Esophagus squamous epithelium (tissue), 5 donors: ENCODE measurements around the gene PRPS1L1. TPM values are rescaled to one million over a fixed set of nuclear protein-coding genes. Genes with fewer than 3 reads are reported as not detected.

ENCODE experiments used
- DNase-seq: peaks from one replicate; lab custom pipeline; 2025; lab: John Stamatoyannopoulos, UW
- H3K27ac ChIP-seq, 4 donors: fragments of 200-600 bp; sonication (generic); one replicate each; pipeline ENCODE4 v1.5.1; 2016 to 2019; ENCODE audit warnings: mild to moderate bottlenecking in 1 of 4
- H3K27me3 ChIP-seq, 4 donors: fragments of 200-600 bp; sonication (generic); 1 replicate in 3 of 4; 2 replicates in 1 of 4; pipeline versions ENCODE4 v1.5.1 to v1.6.0; 2017 to 2021; ENCODE audit warnings: antibody characterized with exemption in 1 of 4
- H3K36me3 ChIP-seq, 3 donors: fragments of 200-600 bp; sonication (generic); one replicate each; pipeline ENCODE4 v1.5.1; 2016 to 2019
- H3K4me1 ChIP-seq, 3 donors: fragments of 200-600 bp; sonication (generic); one replicate each; pipeline ENCODE4 v1.5.1; 2017 to 2019
- H3K4me3 ChIP-seq, 4 donors: fragments of 200-600 bp; sonication (generic); 1 replicate in 3 of 4; 2 replicates in 1 of 4; pipeline ENCODE4 v1.5.1; 2016 to 2019; ENCODE audit warnings: mild to moderate bottlenecking in 2 of 4, moderate library complexity in 1 of 4
- H3K9me3 ChIP-seq, 3 donors: fragments of 200-600 bp; sonication (generic); one replicate each; pipeline ENCODE4 v1.5.1; 2016 to 2019
- POLR2A ChIP-seq, 4 donors: fragments of 450-650 bp; IDR thresholded peaks; one replicate each; pipeline ENCODE4 v1.6.1; 2017; ENCODE audit warnings: antibody characterized with exemption in 4 of 4, mild to moderate bottlenecking in 4 of 4, moderate library complexity in 3 of 4
- WGBS, 2 donors: methylation state at CpG; one replicate each; pipeline ENCODE4 v1.1.5; 2018; 5-methylcytosine and 5-hydroxymethylcytosine counted together
- intact Hi-C: fragments of 100-400 bp; cut with DNase I; formaldehyde crosslinking; loops from one replicate; pipeline ENCODE4 v1.15.0; 2022
- total RNA-seq, 4 donors: library from RNA; depleted of rRNA; stranded (reverse); fragments of >200 nt; gene quantifications; one replicate each; pipeline ENCODE4 v1.1.0, GENCODE V29; 2016
- TF ChIP-seq, protein P1 (sequence below), 6 experiments: fragments of 450-650 bp in 4 of 6; fragments of 200-600 bp in 2 of 6; sonication (generic) in 2 of 6; IDR thresholded peaks; one replicate each; pipeline ENCODE4 v1.5.1; 2016 to 2019; ENCODE audit warnings: antibody characterized with exemption in 6 of 6, mild to moderate bottlenecking in 4 of 6, moderate library complexity in 4 of 6
- donor health status: DM: yes; HTN: yes; CAD: no.

Gene PRPS1L1
- total RNA-seq, 4 donors from 2014 or later, result not detected

DNA sequence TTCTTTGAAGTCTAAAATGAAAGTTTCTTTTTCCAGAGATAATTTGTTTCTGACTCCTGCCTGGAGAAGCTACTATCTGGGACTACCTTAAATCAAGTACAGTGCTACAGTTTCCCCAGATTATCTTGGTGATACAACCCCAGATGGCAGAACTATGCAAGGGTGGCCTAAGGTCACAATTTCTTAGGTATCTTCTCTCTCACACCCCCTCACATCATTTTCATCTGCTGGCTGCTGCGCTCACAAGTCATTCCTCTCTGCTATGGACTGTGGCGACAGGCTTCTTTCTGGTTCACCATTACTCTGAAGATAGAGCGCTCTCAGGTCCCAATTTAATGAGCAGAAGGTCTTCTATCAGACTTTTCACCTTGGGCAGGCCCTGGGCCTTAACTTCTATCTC lies 9.1 kb upstream of the PRPS1L1 start:
- Histone ChIP-seq H3K27me3 (no peaks in the 10 kb centered on the region), H3K4me1 (no peaks in the 10 kb centered on the region), H3K27ac (no peak overlapping the region), H3K4me3 (no peak overlapping the region), H3K9me3 (no peaks in the 10 kb centered on the region), H3K36me3 (no peaks in the 10 kb centered on the region)
- intact Hi-C loops, result no loop called here
- TF ChIP-seq, protein P1, sequence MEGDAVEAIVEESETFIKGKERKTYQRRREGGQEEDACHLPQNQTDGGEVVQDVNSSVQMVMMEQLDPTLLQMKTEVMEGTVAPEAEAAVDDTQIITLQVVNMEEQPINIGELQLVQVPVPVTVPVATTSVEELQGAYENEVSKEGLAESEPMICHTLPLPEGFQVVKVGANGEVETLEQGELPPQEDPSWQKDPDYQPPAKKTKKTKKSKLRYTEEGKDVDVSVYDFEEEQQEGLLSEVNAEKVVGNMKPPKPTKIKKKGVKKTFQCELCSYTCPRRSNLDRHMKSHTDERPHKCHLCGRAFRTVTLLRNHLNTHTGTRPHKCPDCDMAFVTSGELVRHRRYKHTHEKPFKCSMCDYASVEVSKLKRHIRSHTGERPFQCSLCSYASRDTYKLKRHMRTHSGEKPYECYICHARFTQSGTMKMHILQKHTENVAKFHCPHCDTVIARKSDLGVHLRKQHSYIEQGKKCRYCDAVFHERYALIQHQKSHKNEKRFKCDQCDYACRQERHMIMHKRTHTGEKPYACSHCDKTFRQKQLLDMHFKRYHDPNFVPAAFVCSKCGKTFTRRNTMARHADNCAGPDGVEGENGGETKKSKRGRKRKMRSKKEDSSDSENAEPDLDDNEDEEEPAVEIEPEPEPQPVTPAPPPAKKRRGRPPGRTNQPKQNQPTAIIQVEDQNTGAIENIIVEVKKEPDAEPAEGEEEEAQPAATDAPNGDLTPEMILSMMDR (IDR thresholded peaks at IDR 0.05), result no peak
- TF ChIP-seq POLR2A (IDR thresholded peaks at IDR 0.05), result no peak
- DNase-seq, result no peak
- 92 to 96% methylated on average over 3 of the region's 3 CpGs for WGBS, 2 donors

DNA sequence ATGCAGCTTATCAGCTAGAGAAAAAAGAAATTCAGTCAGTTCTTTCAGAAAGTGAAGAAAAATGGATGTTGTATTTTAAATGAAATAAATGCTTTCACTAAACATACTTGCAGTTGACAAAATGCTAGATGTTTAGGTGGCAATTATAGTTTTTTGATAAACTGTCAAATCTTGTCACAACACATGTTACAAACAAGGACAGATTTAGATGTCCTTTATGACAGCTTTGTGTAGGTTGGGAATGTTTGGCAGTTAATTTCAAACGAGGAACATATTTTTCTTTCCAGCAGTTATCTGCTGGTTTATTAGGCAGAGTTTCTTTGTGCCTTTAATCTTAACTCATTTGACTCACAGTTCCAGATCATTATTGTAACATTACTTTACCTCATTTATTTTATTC lies 3.1 kb upstream of the PRPS1L1 start:
- Histone ChIP-seq H3K27ac (no peak overlapping the region), H3K4me1 (no peaks in the 10 kb centered on the region), H3K4me3 (no peak overlapping the region), H3K36me3 (no peaks in the 10 kb centered on the region), H3K27me3 (no peaks in the 10 kb centered on the region), H3K9me3 (no peaks in the 10 kb centered on the region)
- WGBS, 2 donors, result 19% methylated on average over 1 of the region's 1 CpG
- DNase-seq, result no peak
- no peak for TF ChIP-seq POLR2A (IDR thresholded peaks at IDR 0.05)
- TF ChIP-seq, protein P1 (IDR thresholded peaks at IDR 0.05), result no peak
- intact Hi-C loops, result no loop called here

DNA sequence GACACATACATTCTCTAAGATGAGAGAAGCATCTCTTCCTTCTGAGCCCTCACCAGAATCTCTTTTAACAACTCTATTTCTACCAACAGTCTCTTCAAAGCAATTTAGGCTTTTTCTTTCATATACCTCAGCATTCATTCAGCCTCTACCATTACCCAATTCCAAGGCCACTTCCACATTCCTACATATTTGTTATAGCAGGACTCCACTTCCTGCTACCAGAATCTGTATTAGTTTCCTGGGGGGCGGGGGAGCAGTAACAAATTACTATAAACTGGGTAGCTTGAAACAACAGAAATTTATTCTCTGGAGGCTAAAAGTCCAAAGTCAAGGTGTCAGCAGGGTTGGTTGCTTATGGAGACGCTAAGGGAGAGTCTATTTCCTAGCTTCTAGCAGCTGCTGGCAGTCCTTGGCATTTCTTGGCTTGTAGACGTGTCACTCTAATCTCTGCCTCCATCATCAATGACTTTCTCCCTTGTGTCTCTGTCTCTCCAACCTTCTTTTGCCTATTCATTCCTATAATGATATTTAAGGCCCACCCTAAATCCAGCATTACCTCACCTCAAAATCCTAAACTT lies 7.4 kb downstream of the PRPS1L1 start:
- no peak for TF ChIP-seq POLR2A (IDR thresholded peaks at IDR 0.05)
- TF ChIP-seq, protein P1 (IDR thresholded peaks at IDR 0.05), result no peak
- no peaks in the 10 kb centered on the region for H3K36me3 ChIP-seq
- intact Hi-C loops, result no loop called here
- no peak for DNase-seq
- 64 to 79% methylated on average over 3 of the region's 3 CpGs for WGBS, 2 donors
- H3K4me3 ChIP-seq, result no peak overlapping the region
- no peaks in the 10 kb centered on the region for H3K27me3 ChIP-seq
- H3K9me3 ChIP-seq, result no peaks in the 10 kb centered on the region
- H3K27ac ChIP-seq, result peak overlapping the region in 2 of 4 donors; percentile 14 to 53
- peaks cover 0 to 18% (median 0%) of the 10 kb centered on the region in 3 donors for H3K4me1 ChIP-seq

DNA sequence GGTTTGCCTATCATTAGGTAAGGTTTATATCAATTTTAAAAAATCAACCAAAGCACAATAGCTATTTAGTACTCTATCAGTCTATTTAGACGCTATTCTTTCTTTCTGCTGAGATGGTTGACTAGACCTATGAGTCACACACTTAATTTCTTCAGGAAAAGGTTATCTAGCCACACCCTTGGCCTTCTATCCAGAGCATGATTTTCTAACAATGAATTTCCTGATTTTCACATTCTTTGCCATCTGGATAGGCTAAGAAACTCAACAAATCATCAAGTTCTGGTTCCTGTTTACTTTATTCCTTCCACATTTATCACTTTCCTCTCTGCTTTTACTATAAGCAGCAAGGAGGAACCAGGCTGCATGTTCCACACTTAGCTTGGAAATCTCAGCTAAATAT lies 8.1 kb downstream of the PRPS1L1 start:
- peak overlapping the region in 2 of 4 donors; percentile 14 to 53 for H3K27ac ChIP-seq
- no peak for DNase-seq

More for the DNA sequence above, 8.1 kb downstream of the PRPS1L1 start:
- no peaks in the 10 kb centered on the region for H3K9me3 ChIP-seq
- H3K27me3 ChIP-seq, result no peaks in the 10 kb centered on the region
- intact Hi-C loops, result no loop called here
- no peak overlapping the region for H3K4me3 ChIP-seq
- peaks cover 0 to 18% (median 0%) of the 10 kb centered on the region in 3 donors for H3K4me1 ChIP-seq
- H3K36me3 ChIP-seq, result no peaks in the 10 kb centered on the region
- TF ChIP-seq POLR2A (IDR thresholded peaks at IDR 0.05), result no peak
- TF ChIP-seq, protein P1 (IDR thresholded peaks at IDR 0.05), result no peak
- WGBS, 2 donors, result 32 to 36% methylated on average over 1 of the region's 1 CpG
